ENCODE data around the gene GABRG3. TPM values are rescaled to one million over a fixed set of nuclear protein-coding genes. Genes with fewer than 3 reads are reported as not detected.

Gene GABRG3
- total and polyA plus RNA-seq, 2 donors (not counting 3 experiments of a cell fraction or from before 2014, with no cell fraction given) = not detected

DNA sequence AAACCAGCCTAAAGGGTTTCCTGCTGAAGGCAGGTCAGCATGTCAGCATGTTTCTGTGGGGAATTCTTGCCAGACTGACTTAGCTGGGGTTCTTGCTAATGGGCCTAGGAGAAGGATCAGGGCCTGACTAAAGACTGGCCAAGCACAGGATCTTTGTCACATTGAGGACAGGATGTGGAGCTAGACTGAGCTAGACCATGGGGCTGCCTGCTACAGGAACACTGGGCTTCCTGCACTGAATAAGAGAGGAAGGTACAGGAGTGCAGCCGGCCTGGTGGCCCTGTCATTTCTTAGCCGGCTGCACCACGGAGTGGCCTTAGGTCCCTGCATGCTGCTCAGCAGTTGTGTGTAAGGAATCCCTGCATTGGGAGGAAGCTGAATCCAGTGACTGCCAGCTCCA is 68.2 kb downstream of the GABRG3 start:
- Histone ChIP-seq H3K36me3 (ENCODE audit: control insufficient read depth in 2 of 2, extremely low read depth in 1 of 2, insufficient read depth in 2 of 2, low read length in 2 of 2) (no peaks in the 10 kb centered on the region), H3K27me3 (ENCODE audit: control insufficient read depth in 2 of 2, insufficient read depth in 2 of 2, low read length in 2 of 2) (no peaks in the 10 kb centered on the region), H3K4me2 (ENCODE audit: insufficient read depth, low read length) (no peak overlapping the region), H3K9ac (replicated peaks; ENCODE audit: extremely low read depth, insufficient read depth, low read length) (no peak overlapping the region), H3K9me1 (replicated peaks; ENCODE audit: control insufficient read depth, extremely low read depth, insufficient read depth, low read length) (no peaks in the 10 kb centered on the region), H3K4me1 (ENCODE audit: control insufficient read depth, extremely low read depth, insufficient read depth, low read length) (no peaks in the 10 kb centered on the region), H4K20me1 (replicated peaks; ENCODE audit: control insufficient read depth, extremely low read depth, insufficient read depth, low read length) (no peaks in the 10 kb centered on the region), H3K4me3 (replicated peaks in 1 of 3; ENCODE audit: insufficient read depth in 1 of 3, low read depth in 1 of 3, low read length in 3 of 3) (no peak overlapping the region), H3K9me3 (replicated peaks; ENCODE audit: control insufficient read depth, insufficient read depth, low read length) (peaks cover 10% of the 10 kb centered on the region), H2AFZ (ENCODE audit: low read depth, low read length) (no peak overlapping the region), H3K79me2 (ENCODE audit: control insufficient read depth, insufficient read depth, low read length) (no peaks in the 10 kb centered on the region), H3K27ac (ENCODE audit: insufficient read depth, low read depth, low read length) (no peak overlapping the region)
- ChIA-PET CTCF (no interaction called here), POLR2A (no interaction called here)
- no peak for DNase-seq (ENCODE audit: low read depth, low spot score)
- dilution Hi-C loops (cut with MboI; ENCODE audit: extremely low pct_ligation_motif_present, low sequenced_read_pairs) = no loop called here
- no peak for TF ChIP-seq JUN (IDR thresholded peaks at IDR 0.05; ENCODE audit: borderline replicate concordance, insufficient read depth, insufficient read length, low read depth)
- no peak for TF ChIP-seq GATA2 (IDR thresholded peaks at IDR 0.05; ENCODE audit: insufficient read depth, insufficient read length, low read depth, low read length)
- TF ChIP-seq EZH2 (IDR thresholded peaks at IDR 0.05; ENCODE audit: borderline replicate concordance, low read depth, low read length, severe bottlenecking) = no peak
- no peak for TF ChIP-seq FOS (IDR thresholded peaks at IDR 0.05; ENCODE audit: borderline replicate concordance, insufficient read depth, low read length)
- no peak for TF ChIP-seq POLR2A (IDR thresholded peaks at IDR 0.05; ENCODE audit: low read depth, low read length)
- no peak for TF ChIP-seq MYC (IDR thresholded peaks at IDR 0.05; ENCODE audit: low read depth, low read length)
- TF ChIP-seq POLR2AphosphoS5 (IDR thresholded peaks at IDR 0.05; ENCODE audit: insufficient read depth, low read depth, low read length) = no peak
- TF ChIP-seq, protein P1, sequence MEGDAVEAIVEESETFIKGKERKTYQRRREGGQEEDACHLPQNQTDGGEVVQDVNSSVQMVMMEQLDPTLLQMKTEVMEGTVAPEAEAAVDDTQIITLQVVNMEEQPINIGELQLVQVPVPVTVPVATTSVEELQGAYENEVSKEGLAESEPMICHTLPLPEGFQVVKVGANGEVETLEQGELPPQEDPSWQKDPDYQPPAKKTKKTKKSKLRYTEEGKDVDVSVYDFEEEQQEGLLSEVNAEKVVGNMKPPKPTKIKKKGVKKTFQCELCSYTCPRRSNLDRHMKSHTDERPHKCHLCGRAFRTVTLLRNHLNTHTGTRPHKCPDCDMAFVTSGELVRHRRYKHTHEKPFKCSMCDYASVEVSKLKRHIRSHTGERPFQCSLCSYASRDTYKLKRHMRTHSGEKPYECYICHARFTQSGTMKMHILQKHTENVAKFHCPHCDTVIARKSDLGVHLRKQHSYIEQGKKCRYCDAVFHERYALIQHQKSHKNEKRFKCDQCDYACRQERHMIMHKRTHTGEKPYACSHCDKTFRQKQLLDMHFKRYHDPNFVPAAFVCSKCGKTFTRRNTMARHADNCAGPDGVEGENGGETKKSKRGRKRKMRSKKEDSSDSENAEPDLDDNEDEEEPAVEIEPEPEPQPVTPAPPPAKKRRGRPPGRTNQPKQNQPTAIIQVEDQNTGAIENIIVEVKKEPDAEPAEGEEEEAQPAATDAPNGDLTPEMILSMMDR (IDR thresholded peaks at IDR 0.05; ENCODE audit: extremely low read depth in 1 of 2, insufficient read depth in 1 of 2, low read depth in 1 of 2, low read length in 2 of 2) = no peak
- TF ChIP-seq, protein P2, sequence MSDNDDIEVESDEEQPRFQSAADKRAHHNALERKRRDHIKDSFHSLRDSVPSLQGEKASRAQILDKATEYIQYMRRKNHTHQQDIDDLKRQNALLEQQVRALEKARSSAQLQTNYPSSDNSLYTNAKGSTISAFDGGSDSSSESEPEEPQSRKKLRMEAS (IDR thresholded peaks at IDR 0.05; ENCODE audit: insufficient read depth, insufficient read length) = no peak
- intact Hi-C loops (cut with micrococcal nuclease) = no loop called here
- FAIRE-seq = no peak
- no TSS peak for BruUV-seq (replicated peaks)

Measured in endothelial cell of umbilical vein (primary cell).